ENCODE results near the gene C18orf63.
A peak's percentile ranks its signal among the peaks of the same experiment; 100 is the strongest.
"Not testable (repeated sequence)": the region's sequence is repeated elsewhere in the genome, so short reads cannot be mapped to it uniquely, and the experiment has no call there.

The C18orf63 gene

DNA sequence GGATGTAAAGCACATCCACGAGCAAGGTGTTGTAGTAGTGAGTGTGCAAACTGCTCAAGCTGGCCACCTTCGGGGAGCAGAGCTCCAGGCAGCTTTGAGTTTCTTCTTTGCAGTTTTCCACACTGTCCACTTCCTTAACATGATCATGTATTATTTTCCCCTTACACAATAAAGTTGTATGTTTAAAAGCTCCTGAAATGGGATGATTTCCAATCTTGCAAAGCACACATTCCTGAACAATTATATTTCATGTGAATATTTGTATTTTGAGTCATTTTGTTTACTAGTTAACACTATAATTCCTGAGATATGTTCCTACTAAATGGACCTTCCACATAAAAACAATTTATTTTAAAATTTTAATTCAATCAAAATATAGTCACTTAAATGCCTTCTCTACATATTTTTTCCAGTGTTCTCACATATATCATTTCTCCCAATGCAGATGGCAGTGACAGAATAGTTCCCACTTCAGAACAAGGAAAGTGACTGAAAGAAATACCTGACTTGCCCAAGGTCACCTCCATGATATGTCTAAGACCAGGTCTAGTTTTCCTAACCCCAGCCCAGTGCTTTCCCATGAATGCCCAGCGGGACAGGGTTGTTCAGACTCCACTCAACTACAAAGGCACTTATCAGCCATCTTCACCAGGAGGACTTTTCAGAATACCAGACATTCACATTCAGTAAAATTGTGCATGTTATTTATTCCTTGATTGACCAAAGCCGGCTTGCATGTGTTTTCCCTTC is 29.4 kb upstream of the C18orf63 start:
- no peak for DNase-seq (ENCODE audit: low spot score)

DNA sequence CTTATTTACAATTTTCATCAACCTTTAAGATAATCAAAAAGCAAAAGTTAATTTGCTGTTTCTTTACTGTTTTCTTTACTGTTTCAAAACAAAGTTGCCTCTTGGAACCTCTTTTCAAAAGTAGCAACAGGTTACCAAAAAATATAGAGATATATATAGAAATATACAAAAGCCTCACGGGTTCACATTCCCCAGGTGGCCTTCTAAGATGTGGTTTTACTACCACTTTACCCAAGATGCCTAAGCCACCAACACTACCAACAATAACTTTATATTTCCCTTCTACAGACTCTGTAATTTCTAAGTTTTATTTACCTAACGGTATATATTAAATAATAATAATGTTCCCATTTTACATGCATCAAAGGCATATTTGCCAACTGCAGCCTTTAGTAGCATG is 28.8 kb upstream of the C18orf63 start:
- no peak for DNase-seq (ENCODE audit: low spot score)

GRCh38 chr18:74288041-74288440 is 27.6 kb upstream of the C18orf63 start:
- DNase-seq (ENCODE audit: low spot score), result no peak

DNA sequence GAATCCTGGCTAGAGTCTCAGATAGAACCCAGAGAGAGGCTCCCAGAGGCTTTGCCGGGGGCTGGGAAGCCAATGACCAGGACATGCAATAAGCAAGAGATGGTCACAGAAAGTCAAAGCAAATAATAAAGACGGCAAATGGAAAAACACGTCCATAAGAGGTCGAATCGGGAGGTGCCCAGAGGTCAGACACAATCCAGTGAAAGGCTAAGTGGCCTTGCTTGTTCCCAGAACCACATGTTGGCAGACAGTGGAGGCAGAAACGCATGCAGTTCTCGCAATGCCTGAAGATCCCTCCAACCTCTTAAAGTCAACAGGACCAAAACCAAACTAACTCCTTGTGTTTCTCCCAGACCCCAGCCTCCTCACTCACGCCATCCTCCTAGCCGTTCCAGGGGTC is 26.9 kb upstream of the C18orf63 start:
- no peak for DNase-seq (ENCODE audit: low spot score)

DNA sequence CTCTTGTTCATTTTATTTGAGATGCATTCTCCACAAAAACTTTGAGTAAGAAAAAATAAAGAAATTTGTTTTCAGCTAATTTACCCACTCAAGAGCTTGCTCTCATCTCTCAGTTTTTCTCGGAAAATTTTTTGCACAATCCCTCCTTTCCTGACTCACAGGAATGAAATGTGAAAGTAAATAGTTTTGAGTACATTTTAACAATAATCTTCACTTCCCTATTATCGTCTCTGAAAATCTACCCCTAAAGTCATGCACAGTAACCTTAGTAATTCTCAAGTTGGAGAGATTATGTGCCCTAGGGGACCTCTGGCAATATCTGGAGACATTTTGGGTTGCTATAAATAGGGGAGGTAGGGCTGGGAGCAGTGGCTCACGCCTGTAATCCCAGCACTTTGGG is 26.5 kb upstream of the C18orf63 start:
- DNase-seq (ENCODE audit: low spot score), result no peak

GRCh38 chr18:74290021-74290420 is 25.6 kb upstream of the C18orf63 start:
- no peak for DNase-seq (ENCODE audit: low spot score)

DNA sequence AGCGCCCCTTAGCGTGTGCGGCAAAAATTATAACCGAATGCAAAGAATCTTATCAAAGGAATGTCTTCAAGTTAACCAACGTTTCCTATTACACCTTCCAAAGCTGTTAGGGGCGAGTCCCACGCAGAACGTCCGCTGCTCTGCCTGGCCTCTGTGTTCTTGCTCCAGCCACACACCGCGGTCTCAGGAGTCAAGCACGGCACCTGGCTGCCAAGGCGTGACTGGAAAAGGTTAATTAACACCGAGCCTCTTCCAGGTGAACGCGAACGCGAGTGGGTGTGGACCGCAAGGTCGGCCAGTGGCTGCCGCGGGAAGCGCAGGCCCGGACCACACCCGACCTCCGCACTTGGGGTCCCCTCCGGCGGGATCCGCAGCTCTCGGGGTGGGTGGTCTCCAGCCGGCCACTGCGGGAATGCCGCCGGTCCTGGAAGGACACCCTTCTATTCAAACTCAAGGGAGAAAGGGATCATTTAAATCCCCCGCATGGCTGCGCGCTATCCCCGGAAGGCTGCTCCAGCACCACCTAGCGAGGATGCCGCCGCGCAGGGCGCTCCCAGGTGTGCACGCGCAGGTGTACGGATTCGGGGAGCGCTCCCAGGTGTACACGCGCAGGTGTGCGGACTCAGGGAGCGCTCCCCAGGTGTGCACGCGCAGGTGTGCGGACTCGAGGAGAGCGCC is 24.7 kb upstream of the C18orf63 start:
- DNase-seq (ENCODE audit: low spot score), result no peak

- DNase-seq (ENCODE audit: low spot score), result no peak
Measured at GRCh38 chr18:74291472-74291770, 24.2 kb upstream of the C18orf63 start.

- DNase-seq (ENCODE audit: low spot score), result peak; percentile 94
Measured at GRCh38 chr18:74291771-74292540, 23.7 kb upstream of the C18orf63 start, which contains the start of gene CYB5A. CYB5A (minus strand) TSS chr18:74291963; CDS start chr18:74291875, 88 bp downstream.

- peak; percentile 4 for DNase-seq (ENCODE audit: low spot score)
Measured at GRCh38 chr18:74292541-74292858, 23.1 kb upstream of the C18orf63 start.

DNA sequence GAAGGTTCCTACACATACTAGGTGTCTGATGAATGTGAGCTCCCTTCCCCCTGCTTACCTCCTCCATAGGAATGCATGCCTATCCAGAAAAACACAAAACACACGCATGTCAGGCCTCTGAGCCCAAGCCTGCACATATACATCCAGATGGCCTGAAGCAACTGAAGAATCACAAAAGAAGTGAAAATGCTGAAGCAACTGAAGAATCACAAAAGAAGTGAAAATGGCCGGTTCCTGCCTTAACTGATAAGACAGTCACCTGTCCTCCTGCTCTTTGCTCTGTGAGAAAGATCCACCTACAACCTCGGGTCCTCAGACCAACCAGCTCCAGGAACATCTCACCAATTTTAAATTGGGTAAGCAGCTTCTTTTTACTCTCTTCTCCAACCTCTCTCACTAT is 22.7 kb upstream of the C18orf63 start:
- DNase-seq (ENCODE audit: low spot score), result not testable (repeated sequence)

DNA sequence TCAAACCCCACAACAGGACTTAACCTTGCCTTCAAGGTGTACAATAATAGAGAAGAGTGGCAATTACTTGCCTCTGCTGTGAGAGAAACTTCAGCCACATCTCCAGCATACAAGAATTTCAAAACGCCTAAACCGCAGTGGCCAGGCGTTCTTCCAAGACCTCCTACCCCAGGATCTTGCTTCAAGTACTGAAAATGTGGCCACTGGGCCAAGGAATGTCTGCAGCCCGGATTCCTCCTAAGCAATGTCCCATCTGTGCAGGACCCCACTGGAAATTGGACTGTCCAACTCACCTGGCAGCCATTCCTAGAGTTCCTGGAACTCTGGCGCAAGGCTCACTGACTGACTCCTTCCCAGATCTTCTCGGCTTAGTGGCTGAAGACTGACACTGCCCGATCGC is 21.1 kb upstream of the C18orf63 start:
- DNase-seq (ENCODE audit: low spot score), result no peak

DNA sequence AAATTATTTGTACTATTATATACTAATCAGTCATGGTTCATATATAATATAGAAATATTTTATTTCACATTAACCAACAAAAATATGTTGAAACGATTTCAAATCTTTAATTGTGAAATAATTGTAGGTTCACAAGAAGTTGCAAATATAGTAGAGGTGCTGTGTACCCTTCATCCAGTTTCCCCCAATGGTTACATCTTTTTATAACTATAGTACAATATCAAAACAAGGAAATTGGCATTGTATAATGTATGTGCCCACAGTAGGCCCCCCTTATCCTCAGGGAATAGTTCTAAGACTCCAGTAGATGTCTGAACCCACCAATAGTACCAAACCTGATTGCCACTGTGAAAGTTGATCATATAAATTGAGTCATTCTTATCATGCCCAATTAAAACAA is 16.5 kb upstream of the C18orf63 start:
- DNase-seq (ENCODE audit: low spot score), result no peak

DNA sequence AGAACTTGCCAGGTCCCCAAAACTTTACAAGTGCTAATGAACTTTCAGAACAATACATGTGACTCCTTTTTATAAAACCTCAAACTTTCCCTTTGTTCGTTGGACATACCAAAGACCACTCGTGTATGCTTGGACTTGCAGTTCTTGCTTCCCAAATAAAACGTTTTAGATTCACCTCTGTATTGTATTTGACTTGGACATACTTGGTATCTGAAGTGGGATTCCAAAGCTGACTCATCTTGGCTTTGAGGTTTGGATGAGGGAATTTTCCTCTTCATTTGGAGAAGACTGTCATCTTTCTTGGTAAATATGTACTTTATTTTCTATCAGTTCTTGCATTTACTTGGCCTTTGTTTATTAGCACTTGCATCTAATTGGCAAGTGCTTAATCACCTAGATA is 15.9 kb upstream of the C18orf63 start:
- no peak for DNase-seq (ENCODE audit: low spot score)

- DNase-seq (ENCODE audit: low spot score), result no peak
Measured at GRCh38 chr18:74303306-74303705, 12.3 kb upstream of the C18orf63 start.

DNA sequence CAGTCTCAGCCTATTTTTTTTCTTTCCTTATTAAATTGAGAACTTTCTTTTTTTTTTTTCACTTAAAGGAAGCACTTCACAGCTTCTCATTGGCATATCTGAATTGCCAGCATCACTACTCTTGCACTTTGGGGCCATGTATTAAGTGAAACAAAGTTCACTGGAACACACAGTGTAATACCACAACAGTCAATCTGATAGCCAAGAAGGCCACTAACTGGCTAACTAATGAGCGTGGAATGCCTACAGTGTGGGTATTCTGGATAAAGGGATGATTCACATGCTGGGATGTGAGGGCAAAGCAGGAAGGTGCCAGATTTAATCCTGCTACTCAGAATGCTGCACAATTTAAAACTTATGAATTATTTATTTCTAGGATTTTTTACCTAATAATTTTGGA is 11.7 kb upstream of the C18orf63 start:
- DNase-seq (ENCODE audit: low spot score), result peak; percentile 44

DNA sequence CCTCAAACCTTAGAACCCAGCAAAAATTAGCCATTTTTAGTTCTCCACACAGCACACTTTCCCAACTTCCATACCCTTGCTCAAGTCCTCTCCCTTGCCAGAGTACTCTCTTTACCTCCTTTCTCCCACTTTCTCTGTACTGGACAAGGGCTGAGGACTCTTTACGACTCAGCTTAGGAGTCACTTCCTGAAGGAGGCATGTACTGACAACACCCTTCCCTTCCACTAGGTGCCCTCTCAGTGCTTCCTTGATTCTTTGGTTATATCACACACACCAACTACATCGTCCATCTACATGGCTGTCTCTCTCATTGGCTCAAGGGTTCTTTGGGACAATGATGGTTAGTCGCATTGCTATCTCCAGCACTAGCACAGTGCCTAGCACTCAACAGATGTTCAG is 5.2 kb upstream of the C18orf63 start:
- peak; percentile 78 for DNase-seq (ENCODE audit: low spot score)

DNA sequence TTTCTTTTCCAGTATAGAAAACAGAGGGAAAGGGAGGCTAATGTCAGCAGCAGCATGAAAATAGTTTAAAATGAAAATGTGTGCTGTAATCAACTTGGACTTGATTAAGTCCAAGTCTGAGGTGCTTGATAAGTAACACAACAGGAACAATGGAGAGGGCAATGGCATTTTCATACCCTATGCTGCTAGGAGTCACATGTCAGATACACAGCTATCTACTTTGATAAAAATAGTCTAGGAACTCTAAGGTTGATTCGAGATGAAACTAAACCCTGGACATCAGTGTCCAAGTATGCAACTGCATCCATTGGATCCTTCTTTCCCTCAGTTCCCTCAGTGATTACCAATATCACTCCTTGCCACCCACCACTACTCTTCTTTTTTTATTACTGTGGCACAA is 4.6 kb upstream of the C18orf63 start:
- no peak for DNase-seq (ENCODE audit: low spot score)

GRCh38 chr18:74314759-74315463 is 728 bp upstream of the C18orf63 start:
- no peak for DNase-seq (ENCODE audit: low spot score)

DNA sequence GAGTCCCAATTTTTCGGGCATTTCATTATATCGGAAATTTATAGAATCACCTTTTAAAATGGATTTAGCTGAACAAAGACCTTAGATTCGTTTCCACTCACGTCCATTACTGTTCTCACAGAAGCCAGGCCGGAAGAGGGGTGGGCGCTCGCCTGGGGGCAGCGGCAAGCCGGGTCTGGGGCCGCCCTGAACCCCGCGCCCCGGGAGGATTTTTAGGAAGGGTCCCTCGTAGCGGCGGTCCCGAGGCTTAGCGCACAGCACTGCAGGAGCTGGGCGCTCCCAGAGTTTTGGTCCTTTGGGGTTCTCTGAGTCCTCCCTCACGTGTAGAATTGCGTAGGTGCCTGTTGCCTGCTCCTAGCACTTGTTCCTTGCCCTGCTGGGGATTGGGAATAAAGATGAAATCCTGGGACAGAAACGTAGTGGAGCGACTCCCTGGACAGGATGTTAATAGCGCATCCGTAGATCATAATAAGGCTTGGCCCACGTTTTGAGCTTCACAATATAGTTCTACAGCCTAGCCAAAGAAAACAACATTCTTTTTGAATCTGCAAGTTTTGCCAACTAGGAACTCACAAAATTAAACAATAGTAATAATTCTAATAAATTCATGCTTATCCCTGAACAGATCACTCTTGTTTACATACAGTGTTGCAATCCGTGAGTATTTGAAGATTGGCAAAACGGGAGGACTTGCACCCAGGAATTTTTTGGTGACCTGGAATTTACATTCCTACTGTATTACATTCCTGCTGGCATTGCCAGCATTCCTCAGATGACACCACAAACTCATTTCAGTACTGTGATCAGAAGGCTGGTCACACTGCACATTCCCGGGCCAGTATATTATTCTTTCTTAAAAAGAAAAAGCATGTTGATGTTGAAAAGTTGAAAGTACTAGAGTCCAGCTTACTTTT is 875 bp downstream of the C18orf63 start:
- no peak for DNase-seq (ENCODE audit: low spot score)

- no peak for DNase-seq (ENCODE audit: low spot score)
Measured at GRCh38 chr18:74326231-74326630, 10.6 kb downstream of the C18orf63 start.

DNA sequence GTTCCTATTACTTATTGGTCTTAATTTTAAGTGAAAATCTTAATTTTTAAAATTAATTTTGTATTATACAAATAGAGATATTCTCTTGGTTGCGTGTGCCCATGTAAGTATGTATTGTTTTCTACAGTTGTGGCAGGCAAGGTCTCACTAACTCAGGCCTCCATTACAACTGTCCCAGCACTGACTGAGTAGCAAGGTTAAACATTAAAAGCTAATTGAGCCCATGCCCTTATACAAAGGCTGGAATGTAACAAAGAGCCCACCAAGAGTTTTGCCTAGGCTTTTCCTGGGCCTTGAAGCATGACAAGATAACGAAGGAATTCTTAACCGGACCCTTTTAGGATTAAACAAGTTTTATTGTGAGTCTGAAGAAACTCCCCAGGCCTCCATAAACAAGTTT is 11.2 kb downstream of the C18orf63 start:
- DNase-seq (ENCODE audit: low spot score), result not testable (repeated sequence)

Measured in RKO (cell line).